Measurements from ENCODE around the gene TPP1.

The TPP1 gene

DNA sequence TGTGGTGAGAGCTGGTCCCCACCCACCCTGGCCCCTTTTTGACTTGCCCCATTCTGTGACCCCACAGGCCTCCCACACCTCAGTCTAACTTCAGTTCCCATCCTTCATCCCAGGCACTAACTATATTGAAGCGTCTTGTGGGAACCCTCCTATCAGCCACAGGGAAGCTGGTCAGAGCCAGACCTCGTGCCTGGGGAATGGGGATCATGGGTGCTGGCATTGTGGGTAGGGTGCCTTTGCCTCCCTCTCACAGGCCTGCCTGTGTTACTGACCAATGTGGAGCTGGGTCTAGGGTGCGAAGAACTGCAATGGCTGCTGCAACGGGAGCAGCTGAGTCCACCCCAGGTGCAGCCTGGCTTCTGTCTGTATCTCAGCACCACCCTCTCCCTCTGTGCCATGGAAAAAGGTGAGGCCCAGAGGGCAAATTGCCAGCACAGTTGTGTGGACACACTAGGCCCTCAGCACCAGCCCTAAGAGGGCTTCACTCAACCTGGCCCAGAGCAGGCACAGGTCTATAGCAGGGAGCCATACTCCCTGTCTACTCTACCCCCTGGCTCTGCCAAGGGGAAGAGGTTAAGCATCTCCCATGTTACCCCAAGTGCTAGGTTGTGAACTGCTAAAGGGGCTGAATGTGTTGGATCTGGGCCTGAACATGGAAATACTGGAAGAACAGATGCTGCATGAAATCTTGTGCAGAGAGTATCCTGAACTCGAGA lies 53.1 kb downstream of the TPP1 start:
- FAIRE-seq (no peak), DNase-seq (ENCODE audit: insufficient read length) (no peak)
- no peak for TF ChIP-seq POLR2AphosphoS5 (IDR thresholded peaks at IDR 0.05; ENCODE audit: low read depth, low read length)
- no peak for TF ChIP-seq TAF1 (IDR thresholded peaks at IDR 0.05; ENCODE audit: borderline replicate concordance, low read depth, low read length)
- TF ChIP-seq POLR2A (IDR thresholded peaks at IDR 0.05; ENCODE audit: low read depth, low read length): no peak

DNA sequence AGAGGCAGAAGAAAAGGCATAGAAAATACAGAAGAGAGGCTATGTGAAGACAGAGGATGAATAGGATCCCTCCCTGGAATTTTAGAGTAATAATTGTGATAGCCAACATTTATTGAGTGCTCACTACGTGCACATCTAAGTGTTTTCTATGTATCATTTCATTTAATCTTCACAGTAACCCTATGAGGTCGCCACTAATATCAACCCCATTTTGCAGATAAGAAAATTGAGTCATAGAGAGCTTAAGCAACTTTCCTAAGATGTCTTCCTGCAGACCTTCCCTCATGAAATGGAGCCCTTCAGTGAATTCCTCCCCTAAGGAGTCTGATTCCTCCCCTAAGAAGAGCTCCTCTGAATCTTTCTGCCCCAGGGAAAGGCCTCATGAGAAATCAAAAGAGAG lies 53.9 kb downstream of the TPP1 start:
- FAIRE-seq (no peak), DNase-seq (ENCODE audit: insufficient read length) (no peak)
- TF ChIP-seq TAF1 (IDR thresholded peaks at IDR 0.05; ENCODE audit: borderline replicate concordance, low read depth, low read length): no peak
- TF ChIP-seq POLR2A (IDR thresholded peaks at IDR 0.05; ENCODE audit: low read depth, low read length): no peak
- no peak for TF ChIP-seq POLR2AphosphoS5 (IDR thresholded peaks at IDR 0.05; ENCODE audit: low read depth, low read length)

DNA sequence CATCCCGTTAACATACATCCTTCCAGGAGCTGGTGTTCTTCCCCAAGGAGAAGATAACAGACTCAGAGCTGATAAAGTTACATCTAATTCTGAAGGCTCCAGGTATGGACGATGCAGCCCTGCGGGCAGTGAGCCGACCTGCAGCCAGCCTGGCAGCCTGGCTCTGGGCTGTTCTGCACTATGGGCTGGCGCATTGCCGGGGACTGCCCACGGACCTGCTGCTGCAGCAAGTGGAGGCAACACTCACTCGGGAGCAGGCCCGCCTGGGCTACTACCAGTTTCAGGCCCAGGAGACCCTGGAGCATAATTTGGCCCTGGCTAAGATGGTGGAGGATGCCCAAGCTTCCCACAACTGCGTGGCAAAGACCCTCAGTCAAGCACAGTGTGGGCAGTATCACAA lies 55.6 kb downstream of the TPP1 start:
- FAIRE-seq (no peak), DNase-seq (ENCODE audit: insufficient read length) (no peak)
- TF ChIP-seq POLR2AphosphoS5 (IDR thresholded peaks at IDR 0.05; ENCODE audit: low read depth, low read length) (no peak), POLR2A (IDR thresholded peaks at IDR 0.05; ENCODE audit: low read depth, low read length) (no peak), TAF1 (IDR thresholded peaks at IDR 0.05; ENCODE audit: borderline replicate concordance, low read depth, low read length) (no peak)

DNA sequence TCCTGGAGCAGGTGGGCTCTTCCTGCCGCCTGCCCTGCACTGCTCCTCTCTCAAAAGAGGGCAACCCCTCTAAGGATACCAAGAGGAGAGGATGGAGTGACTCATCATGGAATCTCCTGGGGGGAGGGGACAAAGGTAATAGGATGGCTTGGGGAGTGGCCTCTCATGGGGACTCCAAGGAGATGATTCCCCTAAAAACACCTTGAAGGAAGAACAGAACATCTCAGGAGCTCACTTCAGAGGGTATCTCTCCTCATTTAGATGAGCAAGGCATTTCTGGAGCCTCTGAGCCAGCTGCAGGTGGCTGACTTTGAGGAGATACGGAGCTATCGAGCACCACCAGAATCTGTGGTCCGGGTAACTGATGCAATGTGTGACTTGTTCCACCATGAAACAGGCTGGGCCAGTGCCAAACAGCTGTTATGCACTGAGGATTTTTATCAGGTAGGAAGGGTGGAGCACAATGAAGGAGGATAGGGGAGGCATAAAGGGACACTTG lies 56.1 kb downstream of the TPP1 start:
- FAIRE-seq: no peak
- DNase-seq (ENCODE audit: insufficient read length): no peak
- no peak for TF ChIP-seq POLR2A (IDR thresholded peaks at IDR 0.05; ENCODE audit: low read depth, low read length)
- no peak for TF ChIP-seq POLR2AphosphoS5 (IDR thresholded peaks at IDR 0.05; ENCODE audit: low read depth, low read length)
- TF ChIP-seq TAF1 (IDR thresholded peaks at IDR 0.05; ENCODE audit: borderline replicate concordance, low read depth, low read length): no peak

All from GM12892 (cell line).